Panc1 (cell line): Measurements from ENCODE around the gene ITM2C. TPM values are rescaled to one million over a fixed set of nuclear protein-coding genes. Genes with fewer than 3 reads are reported as not detected.

Experiments
- ATAC-seq: fragments of 200-7000 bp; cut with Tn5 transposase; 2 replicates; pipeline ENCODE4 v1.9.1; 2020; ENCODE audit warnings: mild to moderate bottlenecking, moderate library complexity
- BruUV-seq: library from RNA; stranded (reverse); fragments of 400-500 nt; replicated peaks from 2 replicates; lab custom pipeline; 2021; lab: Mats Ljungman, UMichigan
- CTCF ChIA-PET: fragments of 300-600 bp; sonication (Branson Sonifier 250); formaldehyde crosslinking; loops from one replicate; lab custom pipeline; 2022; ENCODE audit warnings: antibody characterized with exemption; lab: Charles Lee
- POLR2A ChIA-PET: fragments of 300-600 bp; sonication (Branson Sonifier 250); formaldehyde crosslinking; loops from one replicate; lab custom pipeline; 2022; ENCODE audit warnings: antibody characterized with exemption; lab: Charles Lee
- DNase-seq: peaks from one replicate; pipeline ENCODE4 v3.0.0-alpha.2; 2010; ENCODE audit warnings: low read depth, low spot score
- H3K27ac ChIP-seq: 2 replicates; pipeline ENCODE4 v1.5.1; 2011; ENCODE audit warnings: mild to moderate bottlenecking, low read length, inconsistent platforms
- H3K27me3 ChIP-seq: fragments of 200-500 bp; sonication (Bioruptor generic); 2 replicates; pipeline ENCODE4 v1.6.0; 2014; ENCODE audit warnings: low read length, inconsistent platforms; ENCODE audit not compliant: control insufficient read depth, insufficient read depth
- H3K36me3 ChIP-seq: fragments of 200-500 bp; sonication (Bioruptor generic); 2 replicates; pipeline ENCODE4 v1.5.1; 2014; ENCODE audit warnings: inconsistent platforms, mild to moderate bottlenecking, low read length, moderate library complexity; ENCODE audit not compliant: control insufficient read depth, insufficient read depth
- H3K4me1 ChIP-seq: 2 replicates; pipeline ENCODE4 v1.5.1; 2011; ENCODE audit warnings: inconsistent platforms, mild to moderate bottlenecking, low read length, moderate library complexity; ENCODE audit not compliant: control insufficient read depth, insufficient read depth
- H3K4me3 ChIP-seq, 2 experiments: 2 replicates each; pipeline ENCODE4 v1.5.1; 2011 to 2012; ENCODE audit warnings: low read depth in 2 of 2, low read length in 2 of 2, mild to moderate bottlenecking in 2 of 2, inconsistent platforms in 1 of 2, moderate library complexity in 1 of 2
- H3K9me3 ChIP-seq: fragments of 200-500 bp; sonication (Bioruptor generic); 2 replicates; pipeline ENCODE4 v1.5.1; 2014; ENCODE audit warnings: low read depth, mild to moderate bottlenecking, inconsistent platforms, low read length, moderate library complexity; ENCODE audit not compliant: control insufficient read depth, insufficient read depth
- POLR2AphosphoS5 ChIP-seq: IDR thresholded peaks from 2 replicates; pipeline ENCODE4 v1.6.1; 2012; ENCODE audit warnings: mild to moderate bottlenecking, low read depth, low read length, moderate library complexity
- SIN3A ChIP-seq: IDR thresholded peaks from 2 replicates; pipeline ENCODE4 v1.6.1; 2012; ENCODE audit warnings: low read depth, mild to moderate bottlenecking, low read length, moderate library complexity, borderline replicate concordance; ENCODE audit not compliant: insufficient read depth
- TCF7L2 ChIP-seq: IDR thresholded peaks from 2 replicates; pipeline ENCODE4 v1.6.1; 2011; ENCODE audit warnings: mild to moderate bottlenecking, low read depth, low read length, inconsistent platforms
- in situ Hi-C: cut with HindIII; loops from 2 replicates; pipeline ENCODE4 v1.10.0; 2016; ENCODE audit warnings: low sequenced_read_pairs, low pct_unique_long_range_greater_than_20kb
- intact Hi-C: fragments of 100-400 bp; cut with micrococcal nuclease; formaldehyde crosslinking; loops from one replicate; pipeline ENCODE4 v1.10.0; 2022; ENCODE audit not compliant: unreplicated experiment
- total RNA-seq: library from RNA; stranded (reverse); gene quantifications from one replicate; pipeline ENCODE4 v1.2.1, GENCODE V29; 2021; ENCODE audit not compliant: unreplicated experiment
- TF ChIP-seq, protein P1 (sequence below), 2 experiments: IDR thresholded peaks; 2 replicates each; pipeline ENCODE4 v1.6.1; 2011 to 2012; ENCODE audit warnings: low read depth in 2 of 2, control low read depth in 1 of 2, low read length in 1 of 2, mild to moderate bottlenecking in 1 of 2, moderate library complexity in 1 of 2; ENCODE audit not compliant: insufficient read depth in 1 of 2
- TF ChIP-seq, protein P2 (sequence below): fragments of 450-650 bp; IDR thresholded peaks from 2 replicates; pipeline ENCODE4 v1.5.1; 2017; ENCODE audit warnings: mild to moderate bottlenecking

The ITM2C gene
- total RNA-seq, 1 experiment from 2014 or later, result 114 TPM

DNA sequence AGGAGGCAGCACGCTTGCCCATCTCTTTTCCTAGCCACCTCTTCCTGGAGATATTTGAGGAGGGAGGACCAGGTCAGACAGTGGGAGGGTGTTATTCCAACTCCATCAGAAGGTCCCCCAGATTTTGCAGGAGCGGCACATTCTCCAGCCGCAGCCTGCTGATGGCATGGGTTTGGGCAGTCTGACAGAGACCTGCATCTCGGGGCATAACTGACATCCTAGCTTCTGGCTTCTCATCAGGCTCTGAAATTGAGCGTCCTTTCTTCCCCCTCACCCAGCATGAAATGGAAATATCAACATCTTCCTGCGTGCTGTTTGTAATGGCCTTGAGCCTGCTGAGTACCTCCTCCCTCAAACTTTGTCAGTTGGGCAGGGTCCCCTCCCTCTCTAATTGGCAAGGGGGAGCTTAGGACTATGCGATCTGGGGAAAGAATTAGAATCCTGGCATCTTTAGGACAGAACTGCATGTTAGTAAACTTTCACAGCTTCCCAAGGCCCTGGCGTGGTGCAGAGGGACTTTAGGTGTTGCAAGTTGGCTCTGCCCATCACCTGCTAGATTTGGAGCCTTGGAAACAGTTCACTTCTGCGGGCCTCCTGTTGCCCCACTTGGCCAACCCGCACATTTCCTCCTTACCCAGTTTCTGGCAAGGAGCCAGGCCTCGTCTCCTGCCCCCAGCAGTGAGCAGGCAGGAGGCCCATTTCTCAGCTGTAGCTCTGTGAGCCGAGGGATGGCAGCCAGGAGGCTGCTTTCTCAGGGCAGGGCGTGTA lies 2.2 kb downstream of the ITM2C start:
- no peak overlapping the region for H3K4me3 ChIP-seq
- CTCF ChIA-PET, result interaction anchor here (0.5 to 0.9 kb wide), 4 partner anchors 15 to 186 kb away, joined by 3 to 5 read pairs (median 4); partner anchors contain the start of gene GPR55
- in situ Hi-C loops, result no loop called here
- no peaks in the 10 kb centered on the region for H3K9me3 ChIP-seq
- intact Hi-C loops, result no loop called here
- peaks cover 63% of the 10 kb centered on the region for H3K4me1 ChIP-seq
- DNase-seq, result no peak
- POLR2A ChIA-PET, result interaction anchor here (0.6 to 0.7 kb wide), 2 partner anchors 9 to 21 kb away, joined by 3 to 5 read pairs; no protein-coding TSS in a partner anchor
- 0 out of 2 replicates have a peak, but pooled peaks have one; percentile 1 for ATAC-seq
- TF ChIP-seq TCF7L2, result no peak
- no peak for TF ChIP-seq SIN3A
- TF ChIP-seq POLR2AphosphoS5, result no peak
- TF ChIP-seq, protein P1, sequence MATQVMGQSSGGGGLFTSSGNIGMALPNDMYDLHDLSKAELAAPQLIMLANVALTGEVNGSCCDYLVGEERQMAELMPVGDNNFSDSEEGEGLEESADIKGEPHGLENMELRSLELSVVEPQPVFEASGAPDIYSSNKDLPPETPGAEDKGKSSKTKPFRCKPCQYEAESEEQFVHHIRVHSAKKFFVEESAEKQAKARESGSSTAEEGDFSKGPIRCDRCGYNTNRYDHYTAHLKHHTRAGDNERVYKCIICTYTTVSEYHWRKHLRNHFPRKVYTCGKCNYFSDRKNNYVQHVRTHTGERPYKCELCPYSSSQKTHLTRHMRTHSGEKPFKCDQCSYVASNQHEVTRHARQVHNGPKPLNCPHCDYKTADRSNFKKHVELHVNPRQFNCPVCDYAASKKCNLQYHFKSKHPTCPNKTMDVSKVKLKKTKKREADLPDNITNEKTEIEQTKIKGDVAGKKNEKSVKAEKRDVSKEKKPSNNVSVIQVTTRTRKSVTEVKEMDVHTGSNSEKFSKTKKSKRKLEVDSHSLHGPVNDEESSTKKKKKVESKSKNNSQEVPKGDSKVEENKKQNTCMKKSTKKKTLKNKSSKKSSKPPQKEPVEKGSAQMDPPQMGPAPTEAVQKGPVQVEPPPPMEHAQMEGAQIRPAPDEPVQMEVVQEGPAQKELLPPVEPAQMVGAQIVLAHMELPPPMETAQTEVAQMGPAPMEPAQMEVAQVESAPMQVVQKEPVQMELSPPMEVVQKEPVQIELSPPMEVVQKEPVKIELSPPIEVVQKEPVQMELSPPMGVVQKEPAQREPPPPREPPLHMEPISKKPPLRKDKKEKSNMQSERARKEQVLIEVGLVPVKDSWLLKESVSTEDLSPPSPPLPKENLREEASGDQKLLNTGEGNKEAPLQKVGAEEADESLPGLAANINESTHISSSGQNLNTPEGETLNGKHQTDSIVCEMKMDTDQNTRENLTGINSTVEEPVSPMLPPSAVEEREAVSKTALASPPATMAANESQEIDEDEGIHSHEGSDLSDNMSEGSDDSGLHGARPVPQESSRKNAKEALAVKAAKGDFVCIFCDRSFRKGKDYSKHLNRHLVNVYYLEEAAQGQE (IDR thresholded peaks at IDR 0.05; ENCODE audit: insufficient read depth in 1 of 2, low read depth in 2 of 2, low read length in 1 of 2), result no peak
- TF ChIP-seq, protein P2, sequence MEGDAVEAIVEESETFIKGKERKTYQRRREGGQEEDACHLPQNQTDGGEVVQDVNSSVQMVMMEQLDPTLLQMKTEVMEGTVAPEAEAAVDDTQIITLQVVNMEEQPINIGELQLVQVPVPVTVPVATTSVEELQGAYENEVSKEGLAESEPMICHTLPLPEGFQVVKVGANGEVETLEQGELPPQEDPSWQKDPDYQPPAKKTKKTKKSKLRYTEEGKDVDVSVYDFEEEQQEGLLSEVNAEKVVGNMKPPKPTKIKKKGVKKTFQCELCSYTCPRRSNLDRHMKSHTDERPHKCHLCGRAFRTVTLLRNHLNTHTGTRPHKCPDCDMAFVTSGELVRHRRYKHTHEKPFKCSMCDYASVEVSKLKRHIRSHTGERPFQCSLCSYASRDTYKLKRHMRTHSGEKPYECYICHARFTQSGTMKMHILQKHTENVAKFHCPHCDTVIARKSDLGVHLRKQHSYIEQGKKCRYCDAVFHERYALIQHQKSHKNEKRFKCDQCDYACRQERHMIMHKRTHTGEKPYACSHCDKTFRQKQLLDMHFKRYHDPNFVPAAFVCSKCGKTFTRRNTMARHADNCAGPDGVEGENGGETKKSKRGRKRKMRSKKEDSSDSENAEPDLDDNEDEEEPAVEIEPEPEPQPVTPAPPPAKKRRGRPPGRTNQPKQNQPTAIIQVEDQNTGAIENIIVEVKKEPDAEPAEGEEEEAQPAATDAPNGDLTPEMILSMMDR, result no peak
- no peak overlapping the region for H3K27ac ChIP-seq
- no peaks in the 10 kb centered on the region for H3K27me3 ChIP-seq
- BruUV-seq, result no TSS peak
- peaks cover 3% of the 10 kb centered on the region; the same call in 1 of the 2 replicates for H3K36me3 ChIP-seq

- no peaks in the 10 kb centered on the region for H3K9me3 ChIP-seq
- ChIA-PET POLR2A (no interaction called here), CTCF (no interaction called here)
- ATAC-seq (no peak), DNase-seq (no peak)
- peaks cover 3% of the 10 kb centered on the region; the same call in 1 of the 2 replicates for H3K36me3 ChIP-seq
- peaks cover 64% of the 10 kb centered on the region for H3K4me1 ChIP-seq
- H3K4me3 ChIP-seq, result no peak overlapping the region
- no peak overlapping the region for H3K27ac ChIP-seq
- TF ChIP-seq, protein P2, result no peak
- TF ChIP-seq, protein P1 (IDR thresholded peaks at IDR 0.05; ENCODE audit: insufficient read depth in 1 of 2, low read depth in 2 of 2, low read length in 1 of 2), result no peak
- TF ChIP-seq SIN3A (no peak), POLR2AphosphoS5 (no peak), TCF7L2 (no peak)
- BruUV-seq, result no TSS peak
- H3K27me3 ChIP-seq, result no peaks in the 10 kb centered on the region
- in situ Hi-C loops (no loop called here), intact Hi-C loops (no loop called here)
These were observed 3.6 kb downstream of the ITM2C start for GRCh38 chr2:230868161-230868946.
